HG03139 (cell line): Measurements from ENCODE around the gene AHRR.
A peak's percentile ranks its signal among the peaks of the same experiment; 100 is the strongest.
"Not testable (repeated sequence)": the region's sequence is repeated elsewhere in the genome, so short reads cannot be mapped to it uniquely, and the experiment has no call there.

ENCODE experiments used
- ATAC-seq: cut with Tn5 transposase; IDR thresholded peaks from one replicate; pipeline ENCODE4 v1.9.1; 2021; ENCODE audit not compliant: unreplicated experiment

The AHRR gene

DNA sequence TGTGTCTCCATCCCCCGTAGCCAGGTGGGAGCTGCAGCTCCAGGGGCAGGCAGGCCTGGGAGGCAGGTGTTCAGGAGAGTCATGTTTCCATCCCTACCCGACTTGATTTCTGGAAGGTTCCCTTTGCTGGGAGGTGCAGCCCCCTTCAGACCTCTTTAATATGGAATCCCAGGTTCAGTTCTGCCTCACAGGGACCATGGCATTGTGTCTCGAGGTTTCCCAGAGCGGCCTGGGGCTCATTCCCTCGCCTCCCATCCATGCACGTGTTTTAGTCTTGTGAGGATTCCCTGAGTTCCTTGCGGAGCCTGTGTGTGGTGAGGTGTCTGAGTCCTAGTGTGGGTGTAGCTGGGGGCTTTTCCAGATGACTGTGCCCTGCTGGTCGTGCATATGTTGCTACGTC, 16.5 kb upstream of the AHRR start:
- ATAC-seq, result no peak

DNA sequence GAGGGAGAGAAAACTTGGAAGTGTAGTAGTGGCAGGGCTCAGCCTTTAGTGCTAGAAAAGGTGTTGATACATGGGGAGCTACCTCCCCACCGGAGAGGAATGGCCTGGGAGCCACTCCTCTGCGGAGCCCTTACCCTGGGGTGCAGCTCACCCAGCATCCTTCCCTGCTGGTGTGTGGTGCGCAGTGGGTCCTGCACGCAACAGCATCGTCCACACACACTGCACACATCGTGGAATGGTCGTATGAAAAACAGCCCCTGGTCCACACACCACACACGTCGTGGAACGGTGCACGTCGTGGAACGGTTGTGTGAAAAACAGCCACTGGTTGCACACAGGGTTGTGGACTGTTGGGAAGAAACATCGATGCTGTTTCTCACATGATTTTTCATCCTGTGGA, 16.1 kb upstream of the AHRR start:
- no peak for ATAC-seq

DNA sequence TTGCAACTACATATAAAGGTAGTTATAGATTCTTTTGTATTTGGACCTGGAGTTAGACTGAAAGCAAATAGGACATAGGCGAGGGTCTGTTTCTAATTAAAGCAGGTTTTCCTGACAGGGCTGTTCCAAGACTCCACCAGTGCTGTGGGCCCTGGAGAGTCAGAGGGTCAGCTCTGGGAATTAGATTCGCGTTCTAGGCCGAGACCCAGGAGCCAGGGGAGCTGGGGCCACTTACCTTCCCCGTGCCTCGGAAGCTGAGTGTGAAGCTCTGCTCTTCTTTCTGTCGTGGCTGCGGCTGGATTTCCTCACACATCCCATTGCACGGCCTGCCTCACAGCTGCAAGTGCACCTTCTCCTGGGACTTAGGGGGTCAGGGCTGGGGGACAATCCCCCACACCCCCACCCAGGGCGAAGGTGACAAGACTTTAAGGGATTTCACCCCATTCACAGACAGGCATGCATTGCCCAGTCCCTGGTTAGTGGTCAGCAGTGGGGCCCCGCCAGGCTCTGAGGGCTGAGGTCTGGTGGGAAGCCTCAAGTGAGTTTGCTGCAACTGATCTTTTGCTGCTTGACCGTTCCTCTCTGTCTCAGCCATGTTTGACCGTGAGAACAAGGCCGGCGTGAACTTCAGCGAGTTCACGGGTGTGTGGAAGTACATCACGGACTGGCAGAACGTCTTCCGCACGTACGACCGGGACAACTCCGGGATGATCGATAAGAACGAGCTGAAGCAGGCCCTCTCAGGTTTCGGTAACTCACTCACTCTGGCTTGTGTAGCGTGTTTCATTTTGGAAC, 15.3 kb upstream of the AHRR start:
- ATAC-seq, result no peak

DNA sequence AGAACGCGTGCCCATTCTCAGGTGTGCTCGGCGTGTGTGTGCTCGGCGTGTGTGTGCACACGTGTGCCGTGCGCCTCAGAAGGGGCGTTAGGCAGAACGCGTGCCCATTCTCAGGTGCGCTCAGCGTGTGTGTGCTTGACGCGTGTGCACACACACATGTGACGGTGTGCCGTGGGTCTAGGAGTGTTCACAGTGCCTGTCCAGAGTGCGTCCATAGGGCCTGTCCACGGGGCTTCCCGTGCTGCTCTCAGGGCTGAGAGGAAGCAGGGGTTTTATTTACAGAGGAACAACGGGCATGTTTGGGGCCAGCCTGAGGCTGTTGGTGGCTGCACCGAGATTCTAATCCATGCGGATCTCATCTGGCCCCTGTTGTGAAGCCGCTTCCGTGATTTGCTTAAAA, 14.2 kb upstream of the AHRR start:
- no peak for ATAC-seq

DNA sequence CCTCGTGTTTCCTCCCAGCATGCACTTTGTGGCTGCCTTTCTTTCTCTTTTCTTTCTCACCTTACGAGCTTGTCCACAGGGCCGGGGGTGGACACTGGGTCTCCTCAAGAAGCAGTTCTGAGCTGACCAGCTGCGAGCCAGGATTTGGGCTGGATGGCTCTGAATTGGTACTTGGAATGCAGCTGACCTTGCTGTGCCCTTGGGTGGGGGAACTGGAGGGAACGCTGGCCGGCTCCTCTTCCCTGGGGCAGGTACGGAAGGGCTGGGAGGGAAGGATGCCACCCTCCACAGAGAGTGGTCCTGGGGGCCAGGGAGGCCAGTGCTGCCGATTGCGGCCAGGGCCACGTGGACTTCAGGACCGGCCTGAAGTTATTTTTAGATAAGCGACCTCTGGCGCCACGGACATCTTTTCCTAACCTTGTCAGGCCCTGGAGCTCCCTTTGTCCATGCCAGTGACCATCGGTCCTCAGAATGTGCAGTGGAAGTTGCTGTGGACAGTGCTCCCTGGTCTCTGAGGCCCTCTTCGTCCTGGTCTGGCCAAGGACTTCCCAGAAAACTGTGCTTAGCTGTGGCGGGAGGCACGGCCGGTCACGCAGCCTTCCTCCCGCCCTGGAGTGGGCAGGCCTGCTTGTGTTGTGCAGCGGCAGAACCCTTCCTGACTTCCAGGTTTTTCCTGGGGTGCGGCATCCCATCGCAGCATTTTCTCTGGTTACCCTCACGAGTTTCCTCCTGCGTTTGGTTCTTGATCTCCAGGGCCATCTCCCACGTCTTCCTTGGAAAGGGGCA, 13.5 kb upstream of the AHRR start:
- ATAC-seq, result no peak

DNA sequence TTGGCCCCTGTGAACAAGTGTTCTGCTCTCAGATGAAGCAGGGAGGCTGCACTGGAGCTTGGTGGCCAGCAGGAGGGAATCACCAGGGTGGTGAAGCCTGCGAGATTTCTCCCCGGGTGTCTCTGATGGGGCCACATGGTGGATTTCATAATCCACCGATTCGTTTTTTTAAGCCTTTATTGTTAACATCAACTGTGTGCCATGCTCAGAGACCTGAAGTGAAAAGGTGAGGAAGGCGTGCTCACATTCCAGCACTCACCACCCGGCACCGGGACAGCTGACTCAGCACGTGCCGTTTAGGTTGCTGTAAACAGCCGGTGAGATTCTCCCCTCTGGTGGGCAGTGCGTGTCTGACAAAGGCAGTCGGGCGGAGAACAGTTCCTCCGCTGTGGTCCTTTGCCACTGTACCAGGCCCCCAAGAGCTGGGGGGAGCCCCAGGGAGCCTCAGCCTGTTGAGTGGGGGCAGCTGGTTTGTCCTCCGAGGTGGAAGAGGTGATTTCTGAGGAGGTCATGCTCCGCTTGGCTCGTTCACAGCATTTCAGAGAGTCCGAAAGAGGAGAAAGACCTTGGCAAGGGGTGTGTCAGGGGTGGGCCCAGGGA, 12.7 kb upstream of the AHRR start:
- no peak for ATAC-seq

DNA sequence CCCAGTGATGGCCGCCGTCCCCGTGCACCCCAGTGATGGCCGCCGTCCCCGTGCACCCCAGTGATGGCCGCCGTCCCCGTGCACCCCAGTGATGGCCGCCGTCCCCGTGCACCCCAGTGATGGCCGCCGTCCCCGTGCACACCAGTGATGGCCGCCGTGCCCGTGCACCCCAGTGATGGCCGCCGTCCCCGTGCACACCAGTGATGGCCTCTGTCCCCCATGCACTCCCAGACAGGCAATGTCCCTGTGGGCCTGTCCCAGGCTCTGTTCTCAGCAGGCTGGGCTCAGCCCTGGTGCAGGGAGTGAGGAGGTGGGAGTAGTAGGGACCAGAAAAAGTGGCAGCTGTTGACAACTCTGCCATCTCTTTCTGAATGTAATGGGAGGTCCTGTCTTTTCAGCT, 11.7 kb upstream of the AHRR start:
- ATAC-seq, result not testable (repeated sequence)

DNA sequence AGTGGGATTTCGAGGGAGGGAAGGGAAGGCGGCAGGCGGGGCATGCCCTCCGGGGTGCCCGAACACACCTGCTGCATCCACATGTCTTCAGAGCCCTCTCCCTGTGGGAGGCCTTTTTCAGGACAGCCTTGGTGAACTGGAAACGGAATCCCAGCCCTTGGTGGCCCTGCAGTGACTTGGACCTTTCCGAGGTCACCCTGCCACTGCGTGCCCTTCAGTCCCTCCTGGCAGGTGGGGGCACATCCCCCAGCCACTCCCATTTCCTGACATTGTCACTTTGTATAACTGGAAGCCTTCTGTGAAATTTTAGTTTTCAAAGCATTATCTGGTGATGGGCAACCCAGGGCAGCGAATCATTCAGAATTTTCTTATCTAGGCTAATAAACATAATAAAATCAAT, 11.0 kb upstream of the AHRR start:
- no peak for ATAC-seq

DNA sequence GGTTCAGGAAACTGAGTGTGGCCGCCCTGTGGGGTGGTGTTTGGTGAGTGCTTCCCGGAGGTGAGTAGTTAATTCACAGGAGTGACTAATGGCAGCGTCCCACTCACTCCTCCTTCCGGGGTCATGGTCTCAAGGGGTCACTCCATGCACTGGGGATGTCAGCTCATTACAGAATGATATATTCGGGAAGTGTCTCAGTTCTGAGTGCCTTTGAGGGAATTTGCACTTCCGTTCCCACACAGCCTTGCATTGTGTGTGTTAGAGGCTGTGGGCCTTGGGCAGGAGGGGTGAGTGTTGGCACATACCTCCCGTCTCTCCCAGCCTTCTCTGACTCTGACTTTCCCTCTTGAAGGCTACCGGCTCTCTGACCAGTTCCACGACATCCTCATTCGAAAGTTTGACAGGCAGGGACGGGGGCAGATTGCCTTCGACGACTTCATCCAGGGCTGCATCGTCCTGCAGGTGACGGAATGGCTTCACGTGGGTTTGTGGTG, 10.5 kb upstream of the AHRR start:
- ATAC-seq, result no peak

DNA sequence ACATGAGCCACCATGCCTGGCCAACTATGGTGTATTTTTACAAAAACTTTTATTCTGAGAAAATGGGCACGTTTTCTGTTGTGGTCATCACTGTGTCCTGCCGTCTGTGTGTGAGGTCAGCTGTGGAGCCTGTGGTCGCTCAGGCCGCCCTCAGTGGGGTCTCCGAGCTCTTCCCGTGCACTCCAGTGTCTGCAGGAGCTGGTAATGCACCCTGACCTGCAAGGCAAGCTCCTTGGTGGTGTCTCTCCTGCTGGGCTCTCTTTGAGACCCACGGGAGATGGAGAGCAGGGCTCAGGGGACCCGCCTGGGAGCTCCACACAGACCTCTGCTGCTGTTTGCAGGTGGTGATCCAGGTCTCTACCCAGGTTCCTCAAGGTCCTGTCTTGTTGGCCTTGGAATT, 9.6 kb upstream of the AHRR start:
- no peak for ATAC-seq

DNA sequence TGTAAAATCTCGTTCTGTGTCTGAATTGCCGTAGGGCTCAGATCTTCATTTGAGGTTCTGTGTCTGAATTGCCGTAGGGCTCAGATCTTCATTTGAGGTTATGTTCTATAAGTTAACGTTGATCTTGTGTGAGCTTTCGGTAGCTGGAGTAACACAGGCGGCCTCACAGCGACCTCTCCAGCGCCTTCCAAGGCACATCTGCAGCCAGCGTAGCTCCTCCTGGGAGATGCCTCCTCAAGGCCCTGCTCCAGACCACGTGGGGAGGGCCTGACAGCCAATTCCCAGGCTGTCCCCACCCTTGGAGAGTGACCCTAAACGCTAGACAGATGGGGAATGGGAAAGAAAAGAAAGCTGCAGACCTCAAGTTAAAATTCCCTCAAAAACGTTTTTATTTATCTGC, 8.7 kb upstream of the AHRR start:
- no peak for ATAC-seq

DNA sequence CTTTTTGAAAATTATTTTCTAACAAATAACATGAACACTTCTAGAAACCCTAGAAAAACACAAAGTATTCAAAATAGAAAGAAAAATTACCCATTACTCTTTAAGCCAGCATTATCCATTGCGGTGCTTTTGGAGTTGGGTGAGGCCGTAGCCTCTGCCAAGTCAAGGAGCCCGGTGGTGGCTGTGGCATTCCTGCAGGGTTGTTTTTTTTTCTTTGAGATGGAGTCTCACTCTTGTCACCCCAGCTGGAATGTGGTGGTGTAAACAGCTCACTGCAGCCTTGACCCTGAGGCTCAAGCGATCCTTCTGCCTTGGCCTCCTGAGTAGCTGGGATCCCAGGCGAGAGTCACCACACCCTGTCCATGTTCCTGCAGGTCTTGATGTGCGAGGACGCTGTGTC, 8.2 kb upstream of the AHRR start:
- ATAC-seq, result no peak

DNA sequence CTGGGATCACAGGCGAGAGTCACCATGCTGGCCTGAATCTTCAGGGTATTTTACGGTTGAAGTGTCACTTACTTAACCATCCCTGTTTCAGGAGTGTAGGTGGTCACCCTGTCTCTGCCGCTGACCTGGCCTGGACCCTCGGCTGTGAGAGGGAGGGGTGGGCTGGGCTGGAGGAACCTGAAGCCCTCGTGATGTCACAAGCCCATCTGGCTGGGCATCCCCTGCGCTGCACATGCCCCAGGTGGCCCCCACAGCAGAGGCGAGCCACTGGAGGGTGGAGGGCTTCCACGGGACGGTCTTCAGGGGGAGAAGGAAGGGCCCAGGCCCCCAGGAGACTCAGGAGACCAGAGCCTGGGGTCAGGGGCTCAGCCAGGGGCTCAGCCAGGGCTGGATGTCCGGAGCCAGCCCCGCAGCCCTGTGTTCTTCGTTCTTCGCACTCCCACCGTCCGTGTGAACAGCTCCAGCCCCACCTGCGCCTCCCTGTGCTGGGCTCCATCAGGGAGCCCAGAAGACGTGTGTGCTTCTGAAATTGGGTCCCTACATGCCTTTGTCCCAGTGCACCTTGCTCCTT, 7.6 kb upstream of the AHRR start:
- no peak for ATAC-seq

DNA sequence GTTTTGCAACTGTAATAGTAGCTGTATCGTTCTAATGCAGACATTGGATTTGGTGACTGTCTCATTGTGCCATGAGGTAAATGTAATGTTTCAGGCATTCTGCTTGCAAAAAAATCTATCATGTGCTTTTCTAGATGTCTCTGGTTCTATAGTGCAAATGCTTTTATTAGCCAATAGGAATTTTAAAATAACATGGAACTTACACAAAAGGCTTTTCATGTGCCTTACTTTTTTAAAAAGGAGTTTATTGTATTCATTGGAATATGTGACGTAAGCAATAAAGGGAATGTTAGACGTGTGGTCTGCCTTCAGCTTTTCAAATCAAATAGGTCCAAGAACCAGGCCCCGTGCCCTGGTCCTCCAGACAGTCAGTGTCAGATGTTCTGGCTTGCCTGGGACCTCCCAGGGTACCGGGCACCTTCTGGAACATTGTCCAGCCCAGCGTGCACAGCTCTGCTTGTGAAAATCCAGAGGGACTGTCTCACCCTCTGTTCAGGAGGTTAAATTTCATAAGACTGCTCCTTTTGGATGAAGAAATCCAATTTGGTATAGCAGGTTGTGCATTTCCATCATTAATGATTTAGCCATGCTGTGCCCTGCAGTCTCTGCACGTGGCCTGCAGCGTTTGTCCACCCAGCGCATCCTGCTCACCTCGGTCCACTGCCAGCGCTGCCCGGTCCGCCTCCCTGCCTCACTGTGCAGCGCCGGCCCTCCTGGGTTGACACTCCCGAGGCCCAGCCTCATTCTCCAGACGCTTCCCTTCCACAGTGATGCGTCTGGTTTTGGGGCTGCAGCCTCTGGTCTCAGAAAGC, 6.6 kb upstream of the AHRR start:
- ATAC-seq, result no peak

DNA sequence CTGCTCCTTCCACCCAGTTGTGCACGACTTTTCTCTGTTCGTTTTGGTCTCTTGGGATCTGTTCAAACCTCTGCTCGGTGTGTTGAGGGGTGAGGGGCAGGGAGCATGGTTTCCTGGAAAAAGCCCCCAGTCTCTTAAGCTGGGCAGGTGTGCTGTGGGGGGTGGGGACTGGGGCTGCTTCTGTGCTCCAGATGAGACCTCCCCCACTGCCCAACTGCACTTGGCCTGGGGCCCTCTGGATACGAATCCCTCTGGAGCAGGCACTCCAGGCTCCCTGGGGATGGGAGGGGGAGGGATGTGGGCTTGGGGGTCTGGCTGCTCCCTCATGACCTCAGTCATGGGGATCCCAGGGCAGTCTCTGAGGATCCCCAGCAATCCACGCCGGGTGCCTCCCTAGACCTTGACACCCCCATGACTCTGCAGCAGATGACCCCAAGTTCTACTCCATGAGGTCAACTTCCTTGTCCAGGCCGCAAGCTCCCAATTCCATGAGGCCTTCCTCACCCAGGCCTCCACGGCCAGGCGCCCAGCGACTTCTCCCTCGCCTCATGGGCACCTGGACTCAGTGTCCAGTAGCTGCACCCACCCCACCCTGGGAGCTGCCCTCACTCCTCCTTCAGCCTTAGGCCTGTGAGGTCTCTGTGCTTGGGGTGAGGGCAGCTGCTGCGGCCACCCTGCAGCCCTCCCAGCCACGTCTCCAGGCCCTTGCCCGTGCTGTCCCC, 5.9 kb upstream of the AHRR start:
- ATAC-seq, result no peak

DNA sequence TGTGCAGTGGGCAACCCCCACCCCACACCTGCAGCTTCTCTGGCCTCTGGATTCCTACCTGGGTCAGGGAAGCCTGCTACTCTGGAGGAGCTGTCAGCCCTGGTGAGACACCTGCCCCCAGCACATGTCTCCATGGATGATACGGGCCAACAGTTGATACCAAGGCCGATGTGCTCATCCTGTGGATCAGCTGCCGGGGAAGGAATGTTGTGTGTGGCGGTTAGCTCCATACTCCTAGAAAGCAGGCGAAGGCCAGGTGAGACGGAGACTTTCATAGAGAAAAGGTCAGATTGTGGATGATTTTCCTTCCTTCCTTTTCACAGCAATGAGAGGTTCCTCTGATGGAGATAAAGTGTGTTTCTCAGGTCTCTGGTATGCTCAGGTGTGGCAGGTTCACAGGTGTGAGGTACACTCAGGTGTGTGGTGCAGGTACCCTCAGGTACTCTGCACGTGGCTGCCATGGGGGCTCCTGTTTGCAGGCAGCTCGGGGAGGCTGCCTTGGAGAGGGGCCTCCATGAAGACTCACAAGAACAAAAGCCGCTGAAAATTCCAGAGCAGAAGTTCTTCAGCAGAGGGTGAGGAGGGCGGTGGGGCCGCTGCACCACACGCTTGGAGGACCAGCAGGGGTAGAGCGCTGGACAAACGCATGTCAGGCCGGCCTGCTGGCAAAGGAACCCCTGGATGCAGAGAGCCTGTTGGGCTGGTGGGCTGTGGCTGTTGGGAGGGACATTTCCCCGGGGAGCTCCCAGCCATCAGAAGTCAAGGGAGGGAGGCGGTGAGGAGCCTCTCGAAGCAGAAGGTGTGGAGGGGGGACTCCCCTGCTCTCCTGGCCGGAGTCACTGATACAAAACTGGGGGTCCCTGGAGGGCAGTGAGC, 5.1 kb upstream of the AHRR start:
- ATAC-seq, result no peak

DNA sequence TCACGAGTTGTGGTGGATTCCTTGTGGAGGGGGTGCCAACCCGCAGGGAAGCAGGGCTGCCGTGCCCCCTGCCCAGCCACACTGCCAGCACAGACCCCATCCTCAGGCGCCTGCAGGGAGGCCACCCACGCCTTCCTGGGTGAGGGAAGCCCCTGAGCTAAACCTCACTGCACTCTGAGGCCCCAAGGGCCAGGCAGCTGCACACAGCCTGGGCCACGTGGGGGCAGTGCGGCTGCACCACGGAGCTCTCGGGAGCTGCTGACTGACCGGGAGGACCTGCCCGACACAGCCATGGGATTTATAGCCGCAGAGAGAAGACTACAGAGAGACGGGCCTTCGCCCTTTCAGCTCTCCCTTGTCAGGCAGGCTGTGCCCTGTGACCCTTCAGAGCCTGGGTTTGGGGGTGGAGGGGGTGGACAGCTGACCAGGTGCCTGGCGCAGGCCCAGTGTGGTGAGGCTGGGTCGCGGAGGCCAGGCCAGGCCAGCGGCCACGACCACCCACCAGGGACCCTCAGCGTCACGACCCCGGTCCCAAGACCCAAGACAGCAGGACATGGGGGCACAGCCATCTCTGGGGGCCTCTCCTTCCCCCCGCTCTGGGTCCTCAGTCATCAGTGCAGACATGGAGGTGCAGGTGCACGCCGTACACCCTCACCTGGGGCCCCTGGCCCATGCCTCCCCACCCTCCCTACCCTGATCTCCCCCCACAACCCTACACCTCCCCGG, 4.3 kb upstream of the AHRR start:
- peak; percentile 46 for ATAC-seq

DNA sequence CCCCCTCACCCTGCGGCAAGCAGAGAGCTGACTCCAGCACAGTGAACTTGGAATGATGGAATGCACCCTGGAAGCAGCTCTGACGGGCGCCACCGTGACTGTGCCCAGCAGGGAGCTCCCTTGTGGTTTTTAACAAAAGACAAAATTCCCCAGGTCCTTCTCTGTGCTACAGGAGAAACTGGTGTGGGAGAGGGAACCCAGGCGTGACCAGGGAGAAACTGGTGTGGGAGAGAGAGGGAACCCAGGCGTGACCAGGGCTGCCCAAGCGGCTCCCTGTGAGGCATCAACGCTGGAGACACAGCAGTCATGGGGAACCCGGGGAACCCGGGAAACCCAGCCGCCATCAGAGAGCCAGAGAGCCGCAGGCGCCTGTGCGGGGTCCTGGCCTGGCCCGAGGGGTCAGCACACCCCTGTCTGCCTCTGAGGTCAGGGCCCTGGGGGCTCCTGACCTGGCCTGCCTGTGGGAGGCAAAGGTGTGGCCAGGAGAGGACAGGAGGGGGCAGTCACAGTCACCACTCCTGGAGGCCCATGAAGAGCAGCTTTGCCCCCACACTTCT, 3.1 kb upstream of the AHRR start:
- ATAC-seq, result no peak
